Activated T-cell treated with anti-CD3 and anti-CD28 coated beads for 48 hours (primary cell): ENCODE data around the gene SFXN4.
A peak's percentile ranks its signal among the peaks of the same experiment; 100 is the strongest.
"Not testable (repeated sequence)": the region's sequence is repeated elsewhere in the genome, so short reads cannot be mapped to it uniquely, and the experiment has no call there.

Experiments used
- DNase-seq: peaks from one replicate; pipeline ENCODE4 v3.0.0-alpha.2; 2020; ENCODE audit warnings: low read depth

The SFXN4 gene

DNA sequence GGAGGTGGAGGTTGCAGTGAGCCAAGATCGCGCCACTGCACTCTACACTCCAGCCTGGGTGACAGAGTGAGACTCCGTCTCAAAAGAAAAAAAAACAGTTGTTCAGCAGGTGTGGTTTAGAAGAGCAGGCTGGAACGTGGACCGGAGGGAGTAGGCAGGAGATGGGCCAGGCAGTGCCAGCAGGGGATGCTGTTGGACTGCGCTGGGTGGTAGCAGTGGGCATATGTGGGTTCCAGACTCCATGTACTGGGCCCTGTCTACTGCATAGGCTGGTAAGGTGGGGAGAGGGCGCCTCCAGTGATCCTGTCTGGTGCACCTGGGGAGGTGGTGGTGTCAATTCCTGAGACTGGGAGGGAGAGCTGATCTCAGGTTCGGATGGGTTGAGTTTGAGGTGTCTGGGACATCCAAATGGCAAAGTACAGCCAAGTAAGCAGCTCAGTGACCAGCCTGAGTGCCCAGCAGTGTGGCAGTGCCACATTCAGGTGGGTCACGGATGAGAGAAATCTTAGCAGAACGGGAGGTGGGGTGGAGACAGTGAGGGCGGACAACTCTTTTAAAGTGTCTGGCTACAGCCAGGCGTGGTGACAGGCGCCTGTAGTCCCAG, 25.9 kb downstream of the SFXN4 start:
- peak; percentile 27 for DNase-seq

DNA sequence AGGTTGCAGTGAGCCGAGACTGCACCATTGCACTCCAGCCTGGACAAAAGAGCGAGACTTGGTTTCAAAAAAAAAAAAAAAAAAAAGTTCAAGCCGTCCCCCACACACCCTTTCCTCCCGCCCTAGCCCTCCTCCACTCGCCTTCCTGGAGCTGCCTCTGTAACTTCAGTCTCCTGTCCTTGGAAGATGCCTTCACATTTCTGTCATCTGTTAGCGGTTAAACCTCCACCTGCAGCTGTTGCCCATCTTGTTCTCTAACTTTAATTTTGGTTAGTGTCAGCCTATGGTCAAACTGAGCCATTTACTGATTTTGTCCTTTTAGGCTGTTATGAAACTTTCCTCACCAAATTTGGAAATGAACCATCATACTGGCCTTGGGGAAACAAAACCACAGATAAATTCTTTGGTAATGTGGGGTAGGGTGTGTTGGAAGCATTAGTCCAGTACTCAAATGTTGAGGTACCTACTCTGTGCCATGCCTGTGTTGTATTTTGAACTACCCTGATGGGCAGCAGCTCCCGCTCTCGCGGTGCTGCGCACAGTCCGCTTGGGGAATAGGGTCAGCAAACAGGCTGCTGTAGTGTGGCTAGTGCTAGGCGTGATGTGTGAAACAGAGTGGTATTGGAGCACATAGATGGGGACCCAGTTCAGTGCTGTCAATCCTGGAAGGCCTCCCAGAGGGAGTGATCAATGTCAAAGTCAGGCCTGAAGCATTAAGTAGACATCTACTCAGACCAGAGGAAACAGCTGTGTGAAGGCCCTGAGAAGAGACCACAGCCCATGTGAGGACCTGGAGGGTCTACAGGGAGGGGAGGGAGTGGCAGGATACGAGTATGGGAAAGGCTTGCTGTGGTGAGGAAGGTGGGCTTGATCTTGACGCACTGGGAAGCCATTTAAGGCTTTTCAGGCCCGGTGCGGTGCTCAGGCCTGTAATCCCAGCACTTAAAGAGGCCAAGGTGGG, 26.9 kb downstream of the SFXN4 start:
- no peak for DNase-seq

DNA sequence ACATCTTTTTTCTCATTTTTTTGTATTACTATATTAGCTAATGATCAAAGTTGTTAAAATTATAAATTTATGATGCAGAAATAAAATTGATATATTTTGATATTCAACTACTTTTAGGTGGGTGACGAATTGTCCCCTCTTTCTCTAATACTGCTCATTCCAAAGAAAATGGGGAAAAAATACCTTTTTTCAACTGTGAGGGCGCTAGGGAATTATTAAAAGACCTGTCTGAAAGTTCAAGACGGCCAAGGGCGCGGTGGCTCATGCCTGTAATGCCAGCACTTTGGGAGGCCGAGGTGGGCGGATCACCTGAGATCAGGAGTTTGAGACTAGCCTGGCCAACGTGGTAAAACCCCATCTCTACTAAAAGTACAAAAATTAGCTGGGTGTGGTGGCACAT, 27.6 kb downstream of the SFXN4 start:
- not testable (repeated sequence) for DNase-seq

DNA sequence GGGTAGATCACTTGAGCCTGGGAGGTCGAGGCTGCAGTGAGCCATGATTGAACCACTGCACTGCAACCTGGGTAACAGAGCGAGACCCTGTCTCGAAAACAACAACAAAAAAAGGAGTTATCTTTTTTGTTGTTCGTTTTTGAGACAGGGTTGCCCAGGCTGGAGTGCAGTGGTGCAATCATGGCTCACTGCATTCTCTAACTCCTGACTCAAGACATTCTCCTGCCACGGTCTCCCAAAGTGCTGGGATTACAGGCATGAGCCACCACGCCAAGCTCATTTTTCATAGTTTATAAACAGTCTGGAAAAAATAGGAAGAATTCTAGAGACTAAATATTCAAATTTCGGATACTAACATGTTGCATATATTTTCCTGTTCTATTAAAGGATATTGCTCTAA, 29.4 kb downstream of the SFXN4 start:
- no peak for DNase-seq

DNA sequence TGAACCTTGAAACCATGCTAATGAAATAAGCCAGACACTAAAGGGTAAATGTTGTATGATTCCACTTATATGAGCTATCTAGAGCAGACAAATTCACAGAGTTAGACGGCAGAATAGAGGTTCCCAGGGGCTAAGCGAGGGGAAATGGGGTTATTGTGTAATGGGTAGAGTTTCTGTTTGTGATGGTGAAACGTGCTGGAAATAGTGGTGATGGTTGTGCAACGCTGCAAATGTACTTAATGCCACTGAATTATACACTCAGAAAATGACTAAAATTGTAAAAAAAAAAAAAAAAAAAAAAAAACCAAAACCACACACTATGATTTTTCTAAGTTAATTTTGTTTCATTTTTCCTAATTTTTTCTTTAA, 30.0 kb downstream of the SFXN4 start:
- no peak for DNase-seq

DNA sequence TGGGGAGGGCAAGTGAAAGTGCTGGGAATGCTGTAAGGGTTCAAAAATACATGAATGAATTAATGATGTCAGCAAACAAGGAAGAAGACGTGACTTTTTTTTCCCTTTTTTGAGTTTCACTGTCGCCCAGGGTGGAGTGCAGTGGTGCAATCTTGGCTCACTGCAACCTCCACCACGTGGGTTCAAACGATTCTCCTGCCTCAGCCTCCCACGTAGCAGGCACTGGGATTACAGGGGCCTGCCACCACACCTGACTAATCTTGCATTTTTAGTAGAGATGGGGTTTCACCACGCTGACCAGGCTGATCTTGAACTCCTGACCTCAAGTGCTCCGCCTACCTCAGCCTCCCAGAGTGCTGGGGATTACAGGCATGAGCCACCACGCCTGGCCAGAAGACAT, 31.6 kb downstream of the SFXN4 start:
- peak; percentile 53 for DNase-seq

DNA sequence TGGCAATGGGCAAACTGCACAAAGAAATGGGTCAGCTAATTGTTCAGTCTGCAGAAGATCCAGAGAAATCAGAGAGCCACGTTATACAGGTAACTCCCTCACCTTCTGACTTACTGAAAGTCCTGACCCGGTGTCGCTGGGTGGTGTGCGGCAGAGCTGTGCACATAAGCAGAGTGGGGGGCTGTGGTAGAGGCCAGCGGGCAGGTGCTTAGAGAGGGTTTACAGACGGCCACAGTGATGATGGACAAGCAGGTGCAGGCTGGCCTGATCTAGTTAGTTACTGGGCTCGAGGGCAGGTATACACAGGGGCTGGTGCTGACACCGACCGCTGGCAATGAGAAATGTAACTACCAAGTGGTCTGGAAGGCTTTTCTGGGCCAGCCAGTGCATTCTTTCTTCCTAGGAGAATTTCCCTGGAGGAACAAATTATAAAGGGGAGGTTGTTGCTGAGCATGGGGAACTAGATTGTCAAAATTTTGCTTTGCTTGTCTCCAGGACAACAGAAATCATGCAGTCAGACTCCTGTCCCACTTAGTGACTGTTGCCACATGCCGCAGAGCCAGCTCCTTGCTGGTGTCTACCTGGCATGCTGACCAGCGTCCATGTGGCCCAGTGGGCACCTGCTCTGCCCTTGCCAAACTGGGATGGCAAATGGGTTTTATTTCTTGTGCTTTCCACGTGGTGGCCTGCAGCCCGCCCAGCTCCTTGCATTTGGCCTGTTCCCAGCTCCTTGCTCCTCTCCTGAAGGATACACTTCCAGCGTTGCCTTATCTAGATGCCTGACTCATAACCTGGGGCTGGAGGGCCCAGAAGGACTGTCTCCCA, 32.8 kb downstream of the SFXN4 start:
- DNase-seq, result no peak

DNA sequence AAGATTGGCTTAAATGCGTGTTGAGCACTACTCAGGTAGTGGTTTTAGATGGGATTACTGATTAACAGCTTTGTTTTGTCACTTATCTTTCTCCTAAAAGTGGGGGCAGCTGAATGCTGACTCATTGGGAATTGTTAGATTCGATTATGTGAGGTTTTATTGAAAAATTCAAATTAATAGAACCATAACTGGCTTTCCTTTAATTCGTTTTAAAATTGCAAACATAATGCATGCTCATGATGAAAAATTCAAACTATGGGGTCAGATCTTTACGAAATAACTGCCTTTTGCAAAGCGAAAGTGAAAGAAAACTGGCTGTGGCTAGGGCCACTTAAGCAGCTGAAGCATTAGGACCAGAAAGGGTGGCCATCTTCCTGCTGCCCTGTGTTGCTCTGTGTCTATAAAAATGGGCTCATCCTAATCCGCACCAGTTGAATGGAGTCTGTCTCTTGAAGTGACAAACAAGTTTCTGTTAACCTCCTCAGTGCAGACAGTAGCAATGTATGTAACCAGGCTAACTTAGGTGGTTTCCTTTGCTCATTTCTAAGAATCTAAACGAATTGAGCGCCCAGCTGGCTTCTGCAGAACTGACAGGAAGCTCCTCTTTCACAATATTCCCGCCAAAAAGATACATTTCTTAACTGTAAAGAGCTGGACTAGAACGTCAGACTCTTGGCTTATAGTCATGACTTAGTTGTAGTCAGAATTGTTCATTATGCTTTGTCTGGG, 33.8 kb downstream of the SFXN4 start:
- peak; percentile 37 for DNase-seq

DNA sequence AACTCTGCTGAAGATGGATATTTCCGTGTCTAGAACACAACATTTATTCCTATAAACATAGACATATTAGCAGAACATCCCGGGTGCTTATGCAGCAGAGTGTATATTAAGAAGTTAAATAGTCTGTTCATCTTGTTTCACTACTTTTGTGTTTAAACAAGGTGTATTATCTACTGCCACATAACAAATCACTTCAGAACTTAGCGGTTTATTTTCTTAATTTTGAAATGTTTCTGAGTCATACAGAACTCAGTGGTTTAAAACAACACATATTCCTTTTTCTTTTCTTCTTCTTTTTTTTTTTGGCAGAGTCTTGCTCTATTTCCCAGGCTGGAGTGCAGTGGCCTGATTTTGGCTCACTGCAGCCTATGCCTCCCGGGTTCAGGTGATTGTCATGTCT, 35.8 kb downstream of the SFXN4 start:
- DNase-seq, result no peak

DNA sequence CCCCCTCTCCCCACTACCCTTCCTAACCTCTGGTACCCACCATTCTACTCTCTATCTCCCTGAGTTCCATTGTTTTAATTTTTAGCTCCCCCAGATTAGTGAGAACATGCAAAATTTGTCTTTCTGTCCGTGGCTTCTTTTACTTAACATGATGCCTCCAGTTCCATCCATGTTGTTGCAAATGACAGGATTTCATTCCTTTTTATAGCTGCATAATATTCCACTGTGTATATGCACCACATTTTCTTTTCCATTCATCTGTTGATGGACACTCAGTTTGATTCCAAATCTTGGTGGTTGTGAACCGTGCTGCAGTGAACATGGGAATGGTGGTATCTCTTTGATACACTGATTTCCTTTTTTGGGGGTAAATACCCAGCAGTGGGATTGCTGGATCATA, 39.6 kb downstream of the SFXN4 start:
- DNase-seq, result no peak

DNA sequence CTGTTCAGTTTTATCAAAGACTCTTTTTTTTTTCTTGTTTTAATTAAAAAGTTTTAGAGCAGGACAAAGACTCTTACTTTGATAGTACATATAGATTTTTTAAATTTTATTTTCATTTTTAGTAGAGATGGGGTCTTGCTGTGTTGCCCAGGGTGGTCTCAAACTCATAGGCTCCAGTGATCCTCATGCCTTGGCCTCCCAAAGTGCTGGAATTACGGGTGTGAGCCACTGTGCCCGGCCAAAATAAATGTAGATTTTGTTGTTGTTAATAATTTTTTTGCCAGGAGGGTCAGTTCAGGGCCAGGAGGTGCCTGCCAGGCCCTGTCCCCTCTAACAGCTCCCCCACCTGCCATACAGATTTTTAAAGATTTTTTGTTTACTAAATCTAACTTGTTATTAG, 44.6 kb downstream of the SFXN4 start:
- DNase-seq, result no peak

DNA sequence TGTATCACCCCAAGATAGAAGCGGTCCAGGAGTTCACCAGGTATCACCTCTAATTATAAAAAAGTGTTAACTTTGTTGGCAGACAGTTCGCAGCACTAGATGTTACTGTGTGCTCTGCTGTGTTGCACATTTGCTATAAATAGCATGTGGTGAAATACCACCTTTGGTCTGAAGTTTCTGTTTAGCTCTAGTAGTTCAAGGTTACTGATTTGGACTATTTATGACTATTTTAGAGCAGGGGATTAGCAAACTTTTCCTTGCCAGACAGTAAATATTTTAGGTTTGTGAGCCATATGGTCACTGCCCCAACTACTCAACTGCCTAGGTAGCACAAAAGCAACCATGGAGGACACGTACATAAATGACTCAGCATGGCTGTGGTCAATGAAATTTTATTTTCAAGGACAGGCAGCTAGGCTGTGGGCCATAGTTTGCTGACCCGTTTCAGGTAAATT, 45.1 kb downstream of the SFXN4 start:
- no peak for DNase-seq

DNA sequence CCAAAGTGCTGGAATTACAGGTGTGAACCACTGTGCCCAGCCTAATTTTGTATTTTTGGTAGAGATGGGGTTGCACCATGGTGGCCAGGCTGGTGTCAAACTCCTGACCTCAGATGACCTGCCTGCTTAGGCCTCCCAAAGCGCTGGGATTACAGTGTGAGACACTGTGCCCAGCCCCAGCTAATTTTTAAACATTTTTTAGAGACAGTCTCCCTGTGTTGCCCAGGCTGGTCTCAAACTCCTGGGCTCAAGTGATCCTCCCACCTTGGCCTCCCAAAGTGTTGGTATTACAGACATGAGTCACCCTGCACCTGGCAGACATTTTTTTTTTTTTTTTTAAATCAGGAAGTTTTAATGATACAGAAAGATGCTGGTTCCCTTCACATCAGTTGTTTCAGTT, 46.1 kb downstream of the SFXN4 start:
- no peak for DNase-seq

DNA sequence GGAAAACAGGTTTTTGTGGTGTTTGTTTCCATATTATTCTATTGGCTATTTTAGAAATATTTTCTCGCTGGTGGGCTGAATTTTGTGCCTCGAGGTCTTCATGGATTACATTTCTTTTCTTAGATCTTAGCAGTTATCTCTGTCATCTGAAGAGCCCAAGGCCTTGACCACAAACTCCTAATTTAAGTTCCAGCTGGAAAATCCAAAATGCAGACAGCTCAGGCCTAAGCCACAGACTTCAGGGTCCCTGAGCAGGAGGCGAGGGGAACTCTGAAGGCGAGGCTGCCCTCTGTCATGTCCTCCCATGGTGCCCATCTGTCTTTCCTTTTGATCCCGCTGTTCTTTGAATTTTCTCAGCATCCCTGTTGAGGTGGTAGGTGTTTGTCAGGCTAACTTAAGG, 47.3 kb downstream of the SFXN4 start:
- no peak for DNase-seq

DNA sequence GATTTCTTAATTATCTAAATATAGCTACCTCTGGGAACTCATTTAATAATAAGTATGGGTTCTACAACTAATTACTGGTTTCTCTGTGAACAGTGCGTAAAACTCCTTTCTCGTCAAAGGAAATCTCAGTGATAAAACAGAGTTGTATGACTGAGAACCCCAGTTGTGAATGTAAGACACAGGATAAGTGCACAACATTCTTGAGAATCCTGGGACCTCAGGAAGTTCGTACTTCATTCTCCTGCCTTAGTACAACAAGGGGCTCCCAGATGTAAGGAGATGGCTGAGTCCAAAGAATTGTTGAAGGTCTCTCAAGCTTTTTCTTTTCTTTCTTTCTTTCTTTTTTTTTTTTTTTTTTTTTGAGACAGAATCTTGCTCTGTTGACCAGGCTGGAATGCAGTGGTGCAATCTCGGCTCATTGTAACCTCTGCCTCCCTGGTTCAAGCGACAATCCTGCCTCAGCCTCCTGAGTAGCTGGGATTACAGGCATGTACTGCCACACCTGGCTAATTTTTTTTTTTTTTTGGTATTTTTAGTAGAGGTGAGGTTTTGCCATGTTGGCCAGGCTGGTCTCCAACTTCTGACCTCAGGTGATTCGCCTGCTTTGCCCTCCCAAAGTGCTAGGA, 49.1 kb downstream of the SFXN4 start:
- no peak for DNase-seq

DNA sequence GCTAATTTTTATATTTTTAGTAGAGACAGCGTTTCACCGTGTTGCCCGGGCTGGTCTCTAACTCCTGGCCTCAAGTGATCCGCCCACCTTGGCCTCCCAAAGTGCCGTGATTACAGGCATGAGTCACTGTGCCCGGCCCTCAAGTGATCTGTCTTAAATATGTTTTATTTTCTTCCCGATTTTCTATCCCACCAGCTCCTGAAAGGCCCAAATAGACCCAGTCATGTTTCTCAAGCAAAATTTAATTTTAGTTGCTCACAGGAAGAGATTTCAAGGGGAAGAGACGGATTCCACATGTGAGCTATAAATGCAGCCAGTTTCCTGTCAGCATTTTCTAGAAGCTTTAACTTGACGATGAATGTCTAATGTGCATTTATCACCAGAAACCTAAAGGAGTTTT, 49.6 kb downstream of the SFXN4 start:
- no peak for DNase-seq

DNA sequence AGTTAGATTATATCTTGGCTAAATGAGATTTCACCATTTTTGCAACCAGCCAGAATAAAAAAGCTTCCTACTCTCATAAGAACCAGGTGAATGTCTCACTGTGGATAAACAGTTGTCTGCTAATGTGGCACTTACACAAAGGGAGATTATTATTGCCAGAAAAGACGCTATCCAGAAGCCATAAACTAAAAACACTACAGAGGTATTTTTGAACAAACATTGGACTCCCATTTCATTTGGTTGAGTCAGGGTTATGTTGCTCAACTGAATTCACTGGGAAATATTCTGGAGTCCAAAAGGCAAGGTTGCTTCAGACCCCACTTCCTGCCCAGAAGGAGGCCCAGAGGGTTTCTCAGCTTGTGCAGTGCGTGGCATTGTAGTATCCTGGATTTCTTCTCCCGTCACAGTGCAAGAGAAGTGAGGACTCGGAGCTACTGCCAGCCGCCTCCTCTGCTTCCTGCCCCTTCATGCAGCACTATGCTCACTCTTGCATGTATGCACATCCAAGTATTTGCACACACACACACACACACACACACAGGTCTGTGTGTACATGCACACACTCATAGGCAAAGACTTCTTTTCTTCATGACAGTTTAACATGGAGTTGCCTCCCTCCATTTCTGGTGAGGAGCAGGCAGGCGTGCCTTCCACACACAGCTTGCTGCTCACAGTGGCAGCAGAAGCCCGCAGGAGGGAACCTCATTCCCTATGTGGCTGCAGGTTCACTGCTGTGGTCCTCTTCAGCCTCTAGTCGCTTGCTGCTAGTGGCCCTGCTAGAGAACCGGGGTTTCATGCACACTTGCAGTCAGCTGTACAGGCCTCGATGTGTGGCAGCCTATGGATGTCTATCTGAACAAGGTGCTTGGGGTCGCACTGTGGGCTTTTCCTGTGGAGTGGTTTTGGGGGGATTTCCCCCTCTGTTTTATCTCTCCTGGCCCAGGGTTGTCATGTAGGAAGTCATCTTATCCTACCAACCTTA, 51.5 kb downstream of the SFXN4 start:
- no peak for DNase-seq

DNA sequence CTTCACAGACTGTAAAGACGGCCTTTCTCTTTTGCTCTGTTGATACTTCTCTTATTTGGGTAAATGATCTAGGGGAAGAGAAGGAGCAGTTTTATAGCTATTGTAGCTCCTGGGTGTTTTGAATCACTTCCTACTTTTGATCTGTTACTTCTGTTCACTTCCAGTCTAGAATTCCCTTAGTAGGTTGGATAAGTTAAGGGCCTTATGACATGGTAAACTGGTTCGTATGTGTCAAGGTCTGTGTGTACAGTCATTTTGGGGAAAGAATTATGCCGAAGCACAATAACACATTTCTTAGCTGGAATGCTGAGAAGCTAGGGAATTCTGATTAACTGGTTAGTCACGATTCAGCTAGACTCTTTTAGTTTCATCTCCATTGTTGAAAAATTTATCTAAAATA, 53.5 kb downstream of the SFXN4 start:
- no peak for DNase-seq

DNA sequence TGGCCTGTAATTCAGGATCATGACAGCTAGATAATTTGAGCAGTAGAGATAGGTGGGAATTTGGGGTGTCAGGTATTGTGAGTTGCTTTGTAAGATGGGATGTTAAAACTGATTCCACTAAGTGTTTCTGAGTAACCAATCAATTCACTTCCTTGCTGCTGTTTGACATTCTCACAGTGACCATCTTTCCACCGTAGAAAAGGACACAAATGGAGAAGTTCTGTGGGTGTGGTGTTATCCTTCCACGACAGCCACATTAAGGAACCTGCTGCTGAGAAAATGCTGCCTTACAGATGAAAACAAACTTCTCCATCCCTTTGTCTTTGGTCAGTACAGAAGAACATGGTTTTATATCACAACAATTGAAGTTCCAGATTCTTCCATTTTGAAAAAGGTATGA, 57.7 kb downstream of the SFXN4 start:
- DNase-seq, result not testable (repeated sequence)

DNA sequence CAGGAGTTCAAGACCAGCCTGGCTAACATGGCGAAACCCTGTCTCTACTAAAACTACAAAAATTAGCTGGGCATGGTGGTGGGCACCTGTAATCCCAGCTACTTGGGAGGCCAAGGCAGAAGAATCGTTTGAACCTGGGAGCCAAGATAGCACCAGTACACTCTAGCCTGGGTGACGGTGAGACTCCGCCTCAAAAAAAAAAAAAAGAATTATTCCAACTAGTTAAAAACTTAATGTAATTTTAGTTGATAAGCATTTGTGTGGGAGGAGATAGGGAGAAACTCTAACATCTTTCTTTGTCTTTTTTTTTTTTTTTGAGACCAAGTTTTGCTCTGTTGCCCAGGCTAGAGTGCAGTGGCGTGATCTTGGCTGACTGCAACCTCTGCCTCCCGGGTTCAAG, 58.4 kb downstream of the SFXN4 start:
- not testable (repeated sequence) for DNase-seq
